HCT116 (cell line): ENCODE results near the gene ASMTL. TPM values are rescaled to one million over a fixed set of nuclear protein-coding genes. Genes with fewer than 3 reads are reported as not detected.

ENCODE experiments used
- ATAC-seq: fragments of 200-7000 bp; cut with Tn5 transposase; 2 replicates; pipeline ENCODE4 v1.9.1; 2020; ENCODE audit warnings: mild to moderate bottlenecking, moderate library complexity
- BruUV-seq: library from RNA; stranded (reverse); fragments of 400-500 nt; replicated peaks from 2 replicates; lab custom pipeline; 2021; lab: Mats Ljungman, UMichigan
- CTCF ChIA-PET: fragments of 300-600 bp; sonication (Branson Sonifier 250); formaldehyde crosslinking; loops from one replicate; lab custom pipeline; 2021; ENCODE audit warnings: antibody characterized with exemption; lab: Charles Lee
- POLR2A ChIA-PET: fragments of 300-600, 350-600 bp; sonication (Branson Sonifier 250); formaldehyde crosslinking; loops from one replicate; lab custom pipeline; 2021; ENCODE audit warnings: antibody characterized with exemption; lab: Charles Lee
- RAD21 ChIA-PET, 2 experiments: fragments of 300-600 bp; sonication (Branson Sonifier 250); formaldehyde crosslinking; loops; one replicate each; lab custom pipeline; 2023; ENCODE audit warnings: low total read pairs in 2 of 2; ENCODE audit not compliant: uncharacterized antibody in 2 of 2, unreplicated experiment in 2 of 2, low non-redundant PET in 1 of 2; lab: Charles Lee
- DNase-seq: peaks from one replicate; pipeline ENCODE4 v3.0.0-alpha.2; 2010; ENCODE audit warnings: low read depth, low spot score
- H2AFZ ChIP-seq: fragments of 200-600 bp; shearing (Covaris generic), sonication (generic); 2 replicates; pipeline ENCODE4 v1.6.1; 2017; ENCODE audit warnings: low read depth, mixed run types, mixed read lengths, antibody characterized with exemption, low read length; ENCODE audit not compliant: poor library complexity, severe bottlenecking
- H3K27ac ChIP-seq: 2 replicates; pipeline ENCODE4 v1.5.1; 2012; ENCODE audit warnings: low read depth, low read length
- H3K27me3 ChIP-seq: fragments of 200-600 bp; sonication (generic); 2 replicates; pipeline ENCODE4 v1.6.1; 2016; ENCODE audit warnings: mixed run types, low read length, mixed read lengths; ENCODE audit not compliant: insufficient read depth
- H3K36me3 ChIP-seq, 2 experiments: fragments of 200-500 bp in 1 of 2; fragments of 200-600 bp in 1 of 2; sonication (Bioruptor generic) in 1 of 2; sonication (generic) in 1 of 2; 2 replicates each; pipeline versions ENCODE4 v1.5.1 to v1.6.1; 2014 to 2016; ENCODE audit warnings: low read length in 2 of 2, inconsistent platforms in 1 of 2, mixed read lengths in 1 of 2, mixed run types in 1 of 2; ENCODE audit not compliant: insufficient read depth in 2 of 2, control insufficient read depth in 1 of 2
- H3K4me1 ChIP-seq, 2 experiments: fragments of 200-600 bp in 1 of 2; sonication (generic) in 1 of 2; 2 replicates each; pipeline versions ENCODE4 v1.5.1 to v1.6.1; 2012 to 2017; ENCODE audit warnings: low read length in 2 of 2, inconsistent platforms in 1 of 2, mild to moderate bottlenecking in 1 of 2, mixed read lengths in 1 of 2, mixed run types in 1 of 2, moderate library complexity in 1 of 2; ENCODE audit not compliant: insufficient read depth in 2 of 2, control insufficient read depth in 1 of 2
- H3K4me2 ChIP-seq: fragments of 200-600 bp; sonication (generic); 2 replicates; pipeline ENCODE4 v1.6.1; 2017; ENCODE audit warnings: mixed run types, low read length, mixed read lengths
- H3K4me3 ChIP-seq, 2 experiments: fragments of 200-600 bp in 1 of 2; sonication (generic) in 1 of 2; replicated peaks in 1 of 2; 2 replicates each; pipeline ENCODE4 v1.5.1; 2011 to 2016; ENCODE audit warnings: low read length in 2 of 2, control low read depth in 1 of 2, low read depth in 1 of 2, mild to moderate bottlenecking in 1 of 2, mixed read lengths in 1 of 2, mixed run types in 1 of 2
- H3K79me2 ChIP-seq: fragments of 200-600 bp; sonication (generic); 2 replicates; pipeline ENCODE4 v1.6.1; 2017; ENCODE audit warnings: mild to moderate bottlenecking, mixed run types, low read length, moderate library complexity, mixed read lengths; ENCODE audit not compliant: insufficient read depth
- H3K9ac ChIP-seq: fragments of 200-600 bp; sonication (generic); 2 replicates; pipeline ENCODE4 v1.6.1; 2016; ENCODE audit warnings: low read length, mixed read lengths
- H3K9me2 ChIP-seq: fragments of 200-600 bp; sonication (generic), shearing (Covaris generic); 2 replicates; pipeline ENCODE4 v1.6.1; 2017; ENCODE audit warnings: mixed run types, mild to moderate bottlenecking, moderate library complexity; ENCODE audit not compliant: insufficient read depth
- H3K9me3 ChIP-seq, 2 experiments: fragments of 200-500 bp in 1 of 2; fragments of 200-600 bp in 1 of 2; sonication (Bioruptor generic) in 1 of 2; sonication (generic) in 1 of 2; 2 replicates each; pipeline ENCODE4 v1.6.1; 2014 to 2017; ENCODE audit warnings: low read length in 2 of 2, mixed read lengths in 2 of 2, inconsistent platforms in 1 of 2, low read depth in 1 of 2, mild to moderate bottlenecking in 1 of 2, mixed run types in 1 of 2, moderate library complexity in 1 of 2; ENCODE audit not compliant: control insufficient read depth in 1 of 2, insufficient read depth in 1 of 2
- H4K20me1 ChIP-seq: fragments of 200-600 bp; sonication (generic), shearing (Covaris generic); 2 replicates; pipeline ENCODE4 v1.6.1; 2017; ENCODE audit warnings: mixed run types, mild to moderate bottlenecking, moderate library complexity; ENCODE audit not compliant: insufficient read depth
- ATF3 ChIP-seq: IDR thresholded peaks from 2 replicates; pipeline ENCODE4 v1.6.1; 2012
- CBX3 ChIP-seq: IDR thresholded peaks from 2 replicates; pipeline ENCODE4 v1.6.1; 2012; ENCODE audit warnings: low read depth
- CEBPB ChIP-seq: IDR thresholded peaks from 2 replicates; pipeline ENCODE4 v1.6.1; 2012; ENCODE audit warnings: low read depth
- EGR1 ChIP-seq: IDR thresholded peaks from 2 replicates; pipeline ENCODE4 v1.6.1; 2012; ENCODE audit warnings: low read depth
- EZH2 ChIP-seq: fragments of 200-600 bp; sonication (generic); IDR thresholded peaks from 2 replicates; pipeline ENCODE4 v1.6.1; 2017; ENCODE audit warnings: antibody characterized with exemption, mixed run types
- EZH2phosphoT487 ChIP-seq: fragments of 200-600 bp; IDR thresholded peaks from 2 replicates; pipeline ENCODE4 v1.6.1; 2018; ENCODE audit warnings: antibody characterized with exemption, borderline replicate concordance
- FOSL1 ChIP-seq: IDR thresholded peaks from 2 replicates; pipeline ENCODE4 v1.6.1; 2012; ENCODE audit warnings: low read depth
- JUND ChIP-seq: IDR thresholded peaks from 2 replicates; pipeline ENCODE4 v1.6.1; 2012
- POLR2A ChIP-seq: IDR thresholded peaks from 2 replicates; pipeline ENCODE4 v1.7.0; 2011; ENCODE audit warnings: borderline replicate concordance; ENCODE audit not compliant: insufficient read depth, insufficient read length; ENCODE audit errors: extremely low read depth
- POLR2AphosphoS5 ChIP-seq: IDR thresholded peaks from 2 replicates; pipeline ENCODE4 v1.6.1; 2011; ENCODE audit warnings: mild to moderate bottlenecking, low read depth, low read length, moderate library complexity
- RAD21 ChIP-seq: IDR thresholded peaks from 2 replicates; pipeline ENCODE4 v1.6.1; 2012; ENCODE audit warnings: low read depth, mild to moderate bottlenecking
- SP1 ChIP-seq: IDR thresholded peaks from 2 replicates; pipeline ENCODE4 v1.6.1; 2012; ENCODE audit warnings: low read depth
- YY1 ChIP-seq: IDR thresholded peaks from 2 replicates; pipeline ENCODE4 v1.6.1; 2011; ENCODE audit warnings: low read length, low read depth, moderate library complexity, mild to moderate bottlenecking; ENCODE audit not compliant: insufficient replicate concordance; ENCODE audit errors: extremely low read depth
- ZFX ChIP-seq: fragments of 450-650 bp; IDR thresholded peaks from 2 replicates; pipeline ENCODE4 v1.6.1; 2017
- intact Hi-C: fragments of 100-400 bp; cut with micrococcal nuclease; formaldehyde crosslinking; loops from 2 replicates; pipeline ENCODE4 v1.10.0; 2022
- total RNA-seq: library from RNA; stranded (reverse); gene quantifications from one replicate; pipeline ENCODE4 v1.2.1, GENCODE V29; 2021; ENCODE audit not compliant: unreplicated experiment

The ASMTL gene
- total RNA-seq, 1 experiment from 2014 or later = 59.6 TPM

- ATAC-seq = no peak
- no peak for DNase-seq
- Histone ChIP-seq H3K36me3 (no peaks in the 10 kb centered on the region), H3K9me3 (no peaks in the 10 kb centered on the region), H2AFZ (no peak overlapping the region), H4K20me1 (no peaks in the 10 kb centered on the region), H3K9me2 (no peaks in the 10 kb centered on the region), H3K27me3 (no peaks in the 10 kb centered on the region), H3K79me2 (no peaks in the 10 kb centered on the region), H3K4me3 (no peak overlapping the region), H3K9ac (no peak overlapping the region), H3K4me2 (no peak overlapping the region), H3K27ac (no peak overlapping the region), H3K4me1 (peaks cover 6 to 15% of the 10 kb centered on the region in 2 experiments; a peak in 2 of 4 replicates)
- intact Hi-C loops = no loop called here
- POLR2A ChIA-PET = no interaction called here
- CTCF ChIA-PET = no interaction called here
- RAD21 ChIA-PET = no interaction called here
- no TSS peak for BruUV-seq
- TF ChIP-seq ATF3 = no peak
- TF ChIP-seq JUND = no peak
- no peak for TF ChIP-seq ZFX
- TF ChIP-seq EZH2phosphoT487 = no peak
- TF ChIP-seq EGR1 = no peak
- TF ChIP-seq EZH2 = no peak
- TF ChIP-seq POLR2AphosphoS5 = no peak
- TF ChIP-seq FOSL1 = no peak
Observed at GRCh38 chrX:1358793-1359476, 93.8 kb downstream of the ASMTL start.

GRCh38 chrX:1357993-1358392 is 94.7 kb downstream of the ASMTL start:
- Histone ChIP-seq H3K4me2 (no peak overlapping the region), H3K9ac (no peak overlapping the region), H3K9me2 (no peaks in the 10 kb centered on the region), H3K79me2 (no peaks in the 10 kb centered on the region), H3K27ac (no peak overlapping the region), H3K4me1 (peaks cover 6 to 15% of the 10 kb centered on the region in 2 experiments; a peak in 2 of 4 replicates), H4K20me1 (no peaks in the 10 kb centered on the region), H3K9me3 (no peaks in the 10 kb centered on the region), H3K27me3 (no peaks in the 10 kb centered on the region), H2AFZ (no peak overlapping the region), H3K4me3 (no peak overlapping the region), H3K36me3 (no peaks in the 10 kb centered on the region)
- intact Hi-C loops = no loop called here
- POLR2A ChIA-PET = no interaction called here
- no peak for DNase-seq
- RAD21 ChIA-PET = no interaction called here
- CTCF ChIA-PET = no interaction called here
- TF ChIP-seq SP1 = no peak
- TF ChIP-seq RAD21 = no peak
- TF ChIP-seq YY1 = no peak
- TF ChIP-seq CBX3 = no peak
- no peak for TF ChIP-seq EZH2phosphoT487
- TF ChIP-seq CEBPB = no peak
- TF ChIP-seq POLR2A = no peak
- BruUV-seq = no TSS peak
- no peak for ATAC-seq
